ENCODE results near the gene SPI1.

GRCh38 chr11:47379317-47379716 lies 970 bp upstream of the SPI1 start:
- no peak for TF ChIP-seq ZFX (IDR thresholded peaks at IDR 0.05)
- TF ChIP-seq CTCF (conservative IDR thresholded peaks at IDR 0.05) = no peak

Measured in C4-2B (cell line).